A549 (cell line): Measurements from ENCODE around the gene MTHFD2L.

Experiments
- ATOH8 ChIP-seq: fragments of 250-450 bp; sonication (Bioruptor Pico); IDR thresholded peaks from 2 replicates; pipeline ENCODE4 v1.5.0; 2020; ENCODE audit warnings: low read depth, mild to moderate bottlenecking, moderate library complexity
- ELK1 ChIP-seq: fragments of 150-350 bp; IDR thresholded peaks from 2 replicates; pipeline ENCODE4 v1.6.1; 2014; ENCODE audit warnings: low read depth, mild to moderate bottlenecking, low read length
- EP300 ChIP-seq, 2 experiments: fragments of >200 bp; sonication (Bioruptor Twin); formaldehyde crosslinking; IDR thresholded peaks; 2 replicates in 1 of 2; 3 replicates in 1 of 2; pipeline ENCODE4 v1.6.1; 2016 to 2017
- ESRRA ChIP-seq: fragments of 150-350 bp; IDR thresholded peaks from 2 replicates; pipeline ENCODE4 v1.6.1; 2014; ENCODE audit warnings: mild to moderate bottlenecking, low read length, borderline replicate concordance
- KDM1A ChIP-seq: fragments of 200-600 bp; sonication (generic); IDR thresholded peaks from 2 replicates; pipeline ENCODE4 v1.6.1; 2016; ENCODE audit warnings: low read depth, mild to moderate bottlenecking
- MAFK ChIP-seq: fragments of 450-650 bp; IDR thresholded peaks from 2 replicates; pipeline ENCODE4 v1.6.1; 2014; ENCODE audit not compliant: partially characterized antibody
- MAZ ChIP-seq: fragments of 150-350 bp; IDR thresholded peaks from 2 replicates; pipeline ENCODE4 v1.6.1; 2014; ENCODE audit warnings: antibody characterized with exemption, low read depth, low read length, borderline replicate concordance
- POLR2A ChIP-seq: IDR thresholded peaks from 2 replicates; pipeline ENCODE4 v1.6.1; 2012; ENCODE audit warnings: mild to moderate bottlenecking, low read length
- RFX5 ChIP-seq: fragments of 450-650 bp; IDR thresholded peaks from 2 replicates; pipeline ENCODE4 v1.7.1; 2014; ENCODE audit warnings: antibody characterized with exemption, mild to moderate bottlenecking, moderate library complexity
- RNF2 ChIP-seq: fragments of 200-600 bp; sonication (generic); IDR thresholded peaks from 2 replicates; pipeline ENCODE4 v1.6.1; 2016; ENCODE audit warnings: low read depth, mild to moderate bottlenecking, antibody characterized with exemption, moderate library complexity, borderline replicate concordance
- TF ChIP-seq, protein P1 (sequence below): fragments of >200 bp; sonication (Bioruptor Twin); formaldehyde crosslinking; IDR thresholded peaks from 3 replicates; pipeline ENCODE4 v1.5.1; 2016
- TF ChIP-seq, protein P2 (sequence below): fragments of 200-600 bp; sonication (generic); IDR thresholded peaks from 2 replicates; pipeline ENCODE4 v1.6.1; 2016; ENCODE audit warnings: antibody characterized with exemption, mild to moderate bottlenecking, moderate library complexity
- TF ChIP-seq, protein P3 (sequence below): fragments of 450-650 bp; IDR thresholded peaks from 2 replicates; pipeline ENCODE4 v1.6.1; 2014; ENCODE audit warnings: antibody characterized with exemption

DNA sequence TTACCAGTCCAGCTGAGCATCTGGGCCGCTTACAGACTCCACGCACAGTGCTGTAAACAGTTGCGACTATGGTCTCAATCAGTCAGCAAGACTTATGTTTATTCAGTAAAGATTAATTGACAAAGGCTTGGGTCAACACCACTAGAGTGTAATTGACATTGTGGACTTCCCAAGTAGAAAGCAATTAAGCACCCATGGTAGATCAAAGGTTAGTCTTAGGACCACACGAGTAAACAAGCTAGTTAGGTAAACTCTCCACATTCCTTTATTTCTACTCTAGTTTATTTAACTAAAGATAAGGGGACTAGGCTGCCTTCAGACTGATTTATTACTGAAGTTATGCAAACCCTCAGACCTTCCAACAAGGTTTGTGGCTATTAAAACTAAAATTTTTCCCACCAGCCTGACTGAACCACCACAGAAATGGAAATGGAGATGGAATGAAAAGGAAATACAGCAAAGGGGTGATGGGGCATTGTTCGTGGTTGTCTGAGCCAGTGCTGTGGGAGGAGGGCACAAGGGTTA lies 44.2 kb downstream of the MTHFD2L start:
- TF ChIP-seq ATOH8 (CRISPR knock-in tag), result no peak
- TF ChIP-seq, protein P1, sequence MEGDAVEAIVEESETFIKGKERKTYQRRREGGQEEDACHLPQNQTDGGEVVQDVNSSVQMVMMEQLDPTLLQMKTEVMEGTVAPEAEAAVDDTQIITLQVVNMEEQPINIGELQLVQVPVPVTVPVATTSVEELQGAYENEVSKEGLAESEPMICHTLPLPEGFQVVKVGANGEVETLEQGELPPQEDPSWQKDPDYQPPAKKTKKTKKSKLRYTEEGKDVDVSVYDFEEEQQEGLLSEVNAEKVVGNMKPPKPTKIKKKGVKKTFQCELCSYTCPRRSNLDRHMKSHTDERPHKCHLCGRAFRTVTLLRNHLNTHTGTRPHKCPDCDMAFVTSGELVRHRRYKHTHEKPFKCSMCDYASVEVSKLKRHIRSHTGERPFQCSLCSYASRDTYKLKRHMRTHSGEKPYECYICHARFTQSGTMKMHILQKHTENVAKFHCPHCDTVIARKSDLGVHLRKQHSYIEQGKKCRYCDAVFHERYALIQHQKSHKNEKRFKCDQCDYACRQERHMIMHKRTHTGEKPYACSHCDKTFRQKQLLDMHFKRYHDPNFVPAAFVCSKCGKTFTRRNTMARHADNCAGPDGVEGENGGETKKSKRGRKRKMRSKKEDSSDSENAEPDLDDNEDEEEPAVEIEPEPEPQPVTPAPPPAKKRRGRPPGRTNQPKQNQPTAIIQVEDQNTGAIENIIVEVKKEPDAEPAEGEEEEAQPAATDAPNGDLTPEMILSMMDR, result no peak
- no peak for TF ChIP-seq POLR2A
- TF ChIP-seq ESRRA, result no peak
- TF ChIP-seq, protein P2, sequence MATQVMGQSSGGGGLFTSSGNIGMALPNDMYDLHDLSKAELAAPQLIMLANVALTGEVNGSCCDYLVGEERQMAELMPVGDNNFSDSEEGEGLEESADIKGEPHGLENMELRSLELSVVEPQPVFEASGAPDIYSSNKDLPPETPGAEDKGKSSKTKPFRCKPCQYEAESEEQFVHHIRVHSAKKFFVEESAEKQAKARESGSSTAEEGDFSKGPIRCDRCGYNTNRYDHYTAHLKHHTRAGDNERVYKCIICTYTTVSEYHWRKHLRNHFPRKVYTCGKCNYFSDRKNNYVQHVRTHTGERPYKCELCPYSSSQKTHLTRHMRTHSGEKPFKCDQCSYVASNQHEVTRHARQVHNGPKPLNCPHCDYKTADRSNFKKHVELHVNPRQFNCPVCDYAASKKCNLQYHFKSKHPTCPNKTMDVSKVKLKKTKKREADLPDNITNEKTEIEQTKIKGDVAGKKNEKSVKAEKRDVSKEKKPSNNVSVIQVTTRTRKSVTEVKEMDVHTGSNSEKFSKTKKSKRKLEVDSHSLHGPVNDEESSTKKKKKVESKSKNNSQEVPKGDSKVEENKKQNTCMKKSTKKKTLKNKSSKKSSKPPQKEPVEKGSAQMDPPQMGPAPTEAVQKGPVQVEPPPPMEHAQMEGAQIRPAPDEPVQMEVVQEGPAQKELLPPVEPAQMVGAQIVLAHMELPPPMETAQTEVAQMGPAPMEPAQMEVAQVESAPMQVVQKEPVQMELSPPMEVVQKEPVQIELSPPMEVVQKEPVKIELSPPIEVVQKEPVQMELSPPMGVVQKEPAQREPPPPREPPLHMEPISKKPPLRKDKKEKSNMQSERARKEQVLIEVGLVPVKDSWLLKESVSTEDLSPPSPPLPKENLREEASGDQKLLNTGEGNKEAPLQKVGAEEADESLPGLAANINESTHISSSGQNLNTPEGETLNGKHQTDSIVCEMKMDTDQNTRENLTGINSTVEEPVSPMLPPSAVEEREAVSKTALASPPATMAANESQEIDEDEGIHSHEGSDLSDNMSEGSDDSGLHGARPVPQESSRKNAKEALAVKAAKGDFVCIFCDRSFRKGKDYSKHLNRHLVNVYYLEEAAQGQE, result no peak
- no peak for TF ChIP-seq MAFK
- peak in 1 of 2 experiments; percentile 31; a peak in 1 of 5 replicates for TF ChIP-seq EP300 (IDR thresholded peaks at IDR 0.05)
- TF ChIP-seq KDM1A, result no peak
- TF ChIP-seq, protein P3, sequence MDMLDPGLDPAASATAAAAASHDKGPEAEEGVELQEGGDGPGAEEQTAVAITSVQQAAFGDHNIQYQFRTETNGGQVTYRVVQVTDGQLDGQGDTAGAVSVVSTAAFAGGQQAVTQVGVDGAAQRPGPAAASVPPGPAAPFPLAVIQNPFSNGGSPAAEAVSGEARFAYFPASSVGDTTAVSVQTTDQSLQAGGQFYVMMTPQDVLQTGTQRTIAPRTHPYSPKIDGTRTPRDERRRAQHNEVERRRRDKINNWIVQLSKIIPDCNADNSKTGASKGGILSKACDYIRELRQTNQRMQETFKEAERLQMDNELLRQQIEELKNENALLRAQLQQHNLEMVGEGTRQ, result no peak
- TF ChIP-seq RFX5, result no peak
- no peak for TF ChIP-seq RNF2
- no peak for TF ChIP-seq ELK1
- no peak for TF ChIP-seq MAZ
